ENCODE results near the gene IGFBPL1.
"Not testable (repeated sequence)": the region's sequence is repeated elsewhere in the genome, so short reads cannot be mapped to it uniquely, and the experiment has no call there.

The IGFBPL1 gene

DNA sequence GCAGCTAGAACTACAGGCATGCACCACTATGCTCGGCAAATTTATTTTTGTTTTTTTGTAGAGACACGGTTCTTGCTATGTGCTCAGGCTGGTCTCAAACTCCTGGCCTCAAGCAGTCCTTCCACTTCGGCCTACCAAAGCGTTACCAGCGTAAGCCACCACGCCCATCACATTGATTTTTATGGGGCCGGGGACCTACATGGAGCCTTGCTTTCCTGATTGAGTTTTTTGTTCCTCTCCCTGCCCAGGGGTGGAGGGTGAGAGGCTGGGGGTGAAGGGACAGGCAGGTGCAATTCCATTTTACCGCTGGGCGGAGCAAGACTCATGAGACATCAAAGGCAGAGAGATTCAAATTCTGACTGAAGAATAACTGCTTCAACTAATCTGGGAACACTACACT lies 29.8 kb downstream of the IGFBPL1 start:
- DNase-seq = no peak

DNA sequence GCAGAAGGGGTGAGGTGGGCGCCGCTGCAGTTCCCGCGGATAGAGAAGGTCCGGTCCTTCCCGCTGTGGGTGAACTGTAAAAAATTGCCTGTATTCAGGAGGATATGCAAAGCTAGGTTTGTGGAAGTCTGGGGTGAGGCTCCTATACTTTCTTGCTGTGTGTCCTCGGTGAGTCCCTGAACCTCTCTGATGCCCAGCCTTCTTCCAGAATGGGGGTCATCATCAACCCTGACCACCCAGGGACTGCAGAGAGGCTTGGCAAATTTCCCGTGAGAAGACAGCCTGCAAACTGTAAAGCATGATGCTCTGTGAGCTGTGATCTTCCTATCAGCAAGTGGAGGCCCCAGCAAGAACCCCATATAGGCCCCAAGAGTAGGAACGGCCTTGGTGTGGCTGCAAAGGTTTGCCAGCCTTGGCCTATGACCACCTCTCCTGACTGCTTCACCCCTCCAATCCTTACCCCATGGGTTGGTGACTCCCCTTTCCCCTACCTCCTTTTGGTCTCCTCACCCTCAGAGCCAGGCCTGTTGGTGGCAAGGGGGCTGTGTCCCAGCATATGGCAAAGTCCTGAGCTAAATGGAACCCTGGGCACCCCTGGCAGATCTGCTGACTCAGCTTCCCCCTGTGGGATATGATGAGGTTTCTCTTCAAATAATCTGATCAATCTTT lies 31.0 kb downstream of the IGFBPL1 start:
- DNase-seq = no peak

DNA sequence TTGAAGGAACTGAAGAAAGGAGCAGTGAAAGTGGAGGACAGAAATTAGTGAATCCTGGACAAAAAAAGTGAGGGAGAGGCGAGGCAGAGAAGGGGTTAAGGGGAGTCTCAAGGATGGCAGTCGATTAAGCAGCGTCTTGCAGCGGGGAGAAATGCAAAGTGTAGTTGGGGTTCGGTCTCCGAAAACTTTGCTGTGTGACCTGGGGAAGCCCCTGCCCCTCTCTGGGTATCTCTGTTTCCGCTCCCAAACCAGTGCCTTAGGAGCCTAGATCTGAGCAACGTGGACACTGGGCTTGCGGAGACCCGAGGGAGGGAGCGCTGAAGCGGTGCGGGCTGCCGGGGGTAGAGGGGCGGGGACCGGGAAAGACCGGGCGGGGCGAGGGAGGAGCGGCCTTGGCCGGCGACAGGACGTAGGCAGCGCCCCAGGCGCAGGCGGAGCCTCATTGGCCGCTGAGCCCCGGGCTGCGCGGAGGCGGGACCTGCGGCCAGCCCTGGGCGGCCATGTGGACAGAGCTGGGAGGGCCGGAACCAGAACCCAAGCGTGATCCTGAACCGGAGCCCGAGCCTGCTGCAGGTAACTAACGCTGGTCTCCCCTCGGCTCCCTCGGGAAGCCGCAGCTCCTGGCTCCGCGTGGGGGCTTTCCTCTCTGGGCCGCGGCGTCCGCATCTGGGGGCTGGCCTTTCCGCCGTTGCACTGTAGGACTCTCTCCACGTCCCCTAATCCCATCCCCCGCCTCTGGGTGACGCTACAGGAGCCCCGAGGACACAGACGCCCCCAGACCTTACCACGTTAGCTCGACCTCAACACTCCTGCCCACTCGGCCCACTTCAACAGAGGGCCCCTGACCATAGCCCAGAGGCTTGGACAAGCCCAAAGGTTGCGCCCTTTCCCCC lies 31.8 kb downstream of the IGFBPL1 start, which contains the start of gene ALDH1B1:
Gene ALDH1B1, plus strand, starts transcription at position 468 of the 893 bp plus-strand sequence. CDS start 3,047 bp downstream, outside the sequence.
- DNase-seq = peak; percentile 64

DNA sequence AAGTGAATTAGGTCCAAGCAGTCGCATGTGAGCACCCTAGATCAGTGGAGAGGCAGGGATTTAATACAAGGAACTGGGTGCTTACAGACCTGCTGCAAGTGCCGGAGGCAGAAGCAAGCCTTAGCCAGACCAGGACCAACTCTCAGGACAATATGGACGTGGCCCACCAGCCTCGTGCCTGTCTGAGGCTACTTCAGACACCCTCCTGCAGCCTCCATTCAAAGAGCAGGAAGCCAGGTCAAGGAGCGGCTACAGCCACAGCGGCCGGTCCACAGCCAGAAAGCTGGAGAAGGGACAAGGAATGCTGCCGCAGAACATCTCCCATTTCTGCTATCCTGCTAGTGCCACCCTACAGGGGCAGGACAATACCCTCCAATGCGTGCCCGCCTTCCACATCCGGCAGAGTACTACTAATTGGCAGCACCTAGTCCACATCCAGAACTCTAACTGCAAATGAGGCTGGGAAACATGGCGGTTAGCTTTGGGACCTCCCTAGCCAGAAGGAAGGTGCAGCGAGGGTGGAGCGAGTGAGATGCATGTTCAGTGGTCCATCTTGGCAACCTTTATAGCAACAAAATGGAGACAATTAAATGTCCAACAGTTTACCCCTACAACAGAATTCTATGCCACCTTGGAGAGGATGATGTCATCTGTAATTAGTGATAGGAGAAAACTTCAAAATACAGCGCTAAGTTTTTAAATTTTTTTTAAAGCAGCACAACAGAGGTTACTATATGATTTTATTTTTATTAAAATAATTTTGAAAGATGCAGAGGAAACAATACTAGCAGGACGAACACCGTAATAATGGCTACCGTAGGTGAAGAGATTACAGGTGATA lies 32.8 kb downstream of the IGFBPL1 start:
- no peak for DNase-seq

DNA sequence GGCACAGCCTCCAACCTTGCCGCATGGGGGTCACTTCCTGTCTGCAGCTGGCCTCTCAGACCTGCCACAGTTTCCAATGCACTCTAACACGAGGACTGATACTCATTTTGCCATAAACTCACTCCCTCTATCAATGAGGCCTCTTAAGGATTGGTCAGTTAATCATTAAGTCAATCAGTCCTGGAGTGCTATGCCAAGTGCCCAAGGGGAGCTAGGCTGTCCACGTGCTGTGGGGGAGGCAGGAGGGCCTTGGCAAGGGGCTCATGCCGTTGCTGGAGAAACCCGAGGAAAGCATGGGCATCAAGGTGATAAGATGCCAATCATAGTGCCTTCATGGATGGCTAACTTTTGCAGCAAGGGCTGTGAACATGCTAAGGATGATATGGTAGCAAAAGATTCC lies 33.4 kb downstream of the IGFBPL1 start:
- no peak for DNase-seq

DNA sequence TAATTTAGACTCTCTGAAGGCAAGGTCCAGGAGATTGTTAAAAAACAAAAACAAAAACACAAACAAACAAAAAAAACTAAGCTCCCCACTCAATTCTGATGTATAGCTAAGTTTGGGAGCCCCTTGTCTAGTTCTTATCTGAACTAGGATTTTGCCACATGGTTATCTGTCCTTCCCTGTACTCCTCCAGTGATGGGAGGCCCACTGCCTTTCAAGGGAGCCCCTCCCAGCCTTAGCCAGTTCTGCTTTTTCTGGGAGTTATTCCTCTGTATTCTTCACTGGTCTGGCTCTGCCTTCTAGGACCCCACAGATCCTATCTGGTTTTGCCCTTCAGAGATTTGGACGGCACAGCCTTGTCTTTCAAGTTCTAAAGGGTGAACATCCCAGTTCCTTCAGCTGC lies 33.8 kb downstream of the IGFBPL1 start:
- no peak for DNase-seq

DNA sequence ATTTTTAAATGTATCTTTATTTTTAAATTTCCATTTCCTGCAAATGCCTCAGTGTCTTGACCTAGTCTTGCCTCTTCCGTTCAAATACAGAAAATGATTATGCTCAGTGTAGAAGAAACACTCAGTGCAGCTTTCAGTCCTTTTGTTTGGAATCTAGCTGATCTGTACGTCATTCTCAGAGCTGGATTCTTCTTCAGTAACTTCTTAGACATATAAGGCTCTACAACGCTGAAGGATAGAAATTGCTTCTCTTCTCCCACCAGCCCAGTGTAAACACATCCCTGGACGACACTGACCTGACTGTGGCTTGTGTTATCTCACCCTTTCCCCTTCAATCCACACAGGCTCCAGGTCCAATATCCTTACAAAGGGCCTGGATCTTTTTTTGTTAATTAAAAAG lies 34.9 kb downstream of the IGFBPL1 start:
- no peak for DNase-seq

DNA sequence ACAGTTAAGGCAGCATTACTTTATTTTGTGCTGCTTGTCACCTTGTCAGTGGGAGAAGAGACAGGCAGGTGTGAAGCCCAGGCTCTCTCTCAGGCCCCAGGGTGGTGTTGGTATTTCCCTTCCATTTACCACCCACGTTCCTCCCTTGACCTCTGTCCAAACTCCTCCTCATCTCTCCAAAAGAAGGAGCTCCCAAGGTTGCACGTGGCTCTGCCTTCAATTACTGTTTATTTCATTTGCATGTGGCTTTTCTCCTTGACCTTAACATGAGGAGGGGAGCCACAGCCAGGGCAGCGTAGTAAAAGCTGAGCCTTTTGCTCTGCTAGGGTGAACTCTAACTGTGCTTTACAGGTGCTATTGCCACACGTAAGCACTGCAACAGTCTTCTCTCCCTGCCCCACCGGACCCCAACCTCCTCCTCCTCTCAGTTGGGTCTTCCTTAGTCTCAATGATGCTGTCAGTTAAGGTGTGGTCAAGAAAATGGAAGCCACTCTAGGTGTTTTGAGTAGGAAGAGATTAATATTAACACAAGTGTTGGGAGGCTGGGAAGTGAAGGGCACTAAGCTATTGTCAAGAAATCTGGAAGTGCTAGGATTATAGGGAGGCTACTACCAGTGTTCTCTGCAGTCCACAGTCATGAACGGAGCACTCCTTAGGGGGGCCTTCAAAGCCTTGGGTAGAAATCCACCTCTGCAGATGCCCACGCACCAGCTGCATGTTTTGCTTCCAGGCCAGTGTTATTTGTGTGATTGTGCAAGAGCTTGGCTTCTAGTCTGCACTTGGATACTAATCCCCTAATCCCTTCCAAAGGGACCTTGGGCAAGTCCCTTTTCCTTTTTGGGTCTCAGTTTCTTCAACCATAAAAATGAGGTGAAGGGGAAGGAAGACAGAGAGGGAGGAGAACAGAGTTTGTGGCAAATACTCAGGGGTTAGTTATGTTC lies 35.7 kb downstream of the IGFBPL1 start:
- no peak for DNase-seq

DNA sequence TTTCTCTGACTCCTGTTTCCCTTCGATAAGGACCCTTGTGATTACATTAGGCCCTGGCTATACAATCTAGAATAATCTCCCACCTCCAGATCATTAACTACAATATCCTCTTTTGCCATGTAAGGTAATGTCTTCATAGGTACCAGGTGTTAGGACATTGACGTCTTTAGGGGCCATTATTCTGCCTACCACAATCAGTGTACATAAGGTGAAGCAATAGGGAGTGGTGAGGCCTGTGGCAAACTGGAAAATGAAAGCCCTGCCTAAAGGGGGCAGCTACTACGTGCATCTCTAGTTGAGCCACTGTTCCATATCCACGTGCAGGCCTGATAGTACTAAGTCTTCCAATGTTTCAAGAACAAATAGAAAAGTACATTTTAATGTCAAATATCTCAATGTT lies 36.5 kb downstream of the IGFBPL1 start:
- no peak for DNase-seq

DNA sequence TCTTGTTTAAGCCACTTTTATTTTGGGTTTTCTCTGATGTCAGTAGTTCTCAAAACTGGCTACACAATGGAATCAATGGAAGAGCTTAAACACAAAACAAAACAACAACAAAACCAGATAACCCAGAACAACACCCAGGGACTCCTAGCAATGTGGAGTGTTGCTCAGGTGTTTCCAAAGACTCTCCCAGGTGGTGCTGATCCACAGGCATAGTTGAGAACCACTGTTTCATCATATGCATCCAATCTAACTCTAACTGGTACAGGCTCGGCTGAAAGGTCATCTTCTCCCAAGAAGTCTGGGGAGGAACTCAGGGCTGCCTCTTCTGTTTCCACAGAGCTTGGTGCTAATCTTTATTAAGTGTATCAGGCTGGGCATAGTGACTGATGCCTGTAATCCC lies 37.2 kb downstream of the IGFBPL1 start:
- DNase-seq = no peak

DNA sequence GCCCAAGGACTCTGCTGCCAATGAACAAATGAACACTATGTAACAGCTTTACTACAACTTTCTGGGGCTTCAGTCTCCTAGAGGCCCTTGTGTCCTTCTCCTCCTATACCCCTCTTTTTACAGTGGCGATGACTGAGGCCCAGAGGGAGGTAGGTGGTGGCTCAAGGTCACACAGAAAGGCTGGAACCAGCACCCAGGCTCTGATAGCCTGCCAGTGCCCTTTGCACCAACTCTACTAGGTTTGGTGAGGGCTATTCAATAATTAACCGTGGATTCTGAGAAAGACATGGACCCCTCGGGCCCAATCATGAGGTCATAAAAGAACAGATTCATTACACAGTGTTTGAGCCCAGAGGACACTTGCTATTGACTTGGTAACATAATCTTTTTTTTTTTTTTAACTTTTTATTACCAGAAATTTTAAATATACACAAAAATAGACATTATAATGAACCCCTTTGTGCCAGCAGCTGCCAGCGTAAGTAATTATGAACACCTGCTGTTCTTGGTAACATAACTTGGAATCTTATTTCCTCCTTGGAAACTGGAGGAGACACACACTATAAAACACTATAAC lies 37.8 kb downstream of the IGFBPL1 start:
- DNase-seq = no peak

DNA sequence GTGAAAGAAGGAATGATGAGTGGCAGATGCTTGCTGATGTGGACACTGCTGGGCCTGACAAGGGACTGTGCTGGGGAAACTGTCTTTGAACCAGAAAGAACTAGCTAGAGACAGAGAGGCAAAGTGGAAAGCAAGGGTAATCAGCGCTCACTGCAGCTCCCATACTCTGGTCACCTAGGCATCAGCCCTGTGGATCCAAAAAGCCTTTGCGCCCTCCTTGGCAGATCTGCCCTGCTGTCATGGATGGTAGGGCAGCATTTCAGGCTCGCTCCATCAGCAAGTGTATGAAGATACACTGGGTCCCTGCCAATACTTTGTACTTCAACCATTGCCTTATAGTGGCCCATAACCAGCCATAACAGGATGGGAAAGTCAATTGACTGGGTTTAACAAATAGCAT lies 38.4 kb downstream of the IGFBPL1 start:
- no peak for DNase-seq

DNA sequence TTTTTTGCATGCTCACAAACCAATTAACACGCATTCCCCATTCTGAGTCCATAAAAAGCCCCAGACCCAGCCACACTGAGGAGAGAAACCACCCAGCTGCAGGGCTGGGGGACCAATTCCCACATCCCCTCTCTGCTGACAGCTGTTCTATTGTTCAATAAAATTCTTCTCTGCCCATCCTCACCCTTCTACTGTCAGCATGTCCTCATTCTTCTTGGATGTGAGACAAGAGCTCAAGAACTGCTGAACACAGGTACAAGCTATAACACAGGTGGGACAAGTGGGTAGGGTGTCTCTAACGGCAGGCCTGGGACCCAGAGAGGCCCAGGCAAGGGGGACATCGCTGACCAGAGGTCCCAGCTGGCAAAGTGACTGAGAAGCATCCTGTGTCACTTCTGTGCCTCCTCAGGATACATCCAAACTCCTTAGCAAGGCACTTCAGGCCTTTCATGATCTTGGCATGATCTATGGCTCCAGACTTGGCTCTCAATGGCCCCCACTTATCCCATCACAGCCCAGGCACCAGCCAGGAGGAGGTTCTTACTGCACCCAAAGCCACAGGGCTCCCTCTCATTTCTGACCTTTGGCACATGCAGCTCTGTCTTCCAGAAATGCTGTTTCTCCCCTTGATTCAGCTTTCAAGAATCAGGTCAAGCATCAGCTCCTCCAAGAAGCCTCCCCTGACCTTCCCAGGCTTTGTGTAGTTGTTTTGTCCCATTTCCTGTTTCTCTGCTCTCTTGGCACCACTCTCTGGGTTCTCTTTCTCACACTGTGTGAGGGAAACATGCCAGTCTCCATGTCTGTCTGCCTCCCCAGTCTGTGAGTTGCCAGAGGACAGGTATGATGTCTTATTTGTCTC lies 39.0 kb downstream of the IGFBPL1 start:
- DNase-seq = no peak

DNA sequence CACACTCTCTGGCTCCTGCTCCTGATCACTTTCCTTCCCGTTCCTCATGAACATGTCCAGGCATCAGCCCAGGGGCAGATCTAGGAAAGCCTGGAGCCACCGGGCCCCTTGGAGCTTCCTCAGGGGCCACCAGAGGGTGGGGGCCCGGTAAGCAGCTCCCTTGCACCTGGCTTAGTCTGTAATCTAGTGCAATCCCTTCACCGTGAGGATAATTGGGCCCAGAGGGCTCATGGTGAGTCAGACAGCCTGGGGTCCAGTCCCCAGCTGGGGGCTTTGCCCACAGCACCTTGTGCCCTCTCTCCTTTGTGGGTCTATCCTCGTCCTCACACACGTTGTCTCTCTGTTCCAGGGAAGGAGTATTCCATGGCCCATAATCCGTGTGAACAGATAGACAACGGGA lies 42.1 kb downstream of the IGFBPL1 start:
- DNase-seq = no peak

DNA sequence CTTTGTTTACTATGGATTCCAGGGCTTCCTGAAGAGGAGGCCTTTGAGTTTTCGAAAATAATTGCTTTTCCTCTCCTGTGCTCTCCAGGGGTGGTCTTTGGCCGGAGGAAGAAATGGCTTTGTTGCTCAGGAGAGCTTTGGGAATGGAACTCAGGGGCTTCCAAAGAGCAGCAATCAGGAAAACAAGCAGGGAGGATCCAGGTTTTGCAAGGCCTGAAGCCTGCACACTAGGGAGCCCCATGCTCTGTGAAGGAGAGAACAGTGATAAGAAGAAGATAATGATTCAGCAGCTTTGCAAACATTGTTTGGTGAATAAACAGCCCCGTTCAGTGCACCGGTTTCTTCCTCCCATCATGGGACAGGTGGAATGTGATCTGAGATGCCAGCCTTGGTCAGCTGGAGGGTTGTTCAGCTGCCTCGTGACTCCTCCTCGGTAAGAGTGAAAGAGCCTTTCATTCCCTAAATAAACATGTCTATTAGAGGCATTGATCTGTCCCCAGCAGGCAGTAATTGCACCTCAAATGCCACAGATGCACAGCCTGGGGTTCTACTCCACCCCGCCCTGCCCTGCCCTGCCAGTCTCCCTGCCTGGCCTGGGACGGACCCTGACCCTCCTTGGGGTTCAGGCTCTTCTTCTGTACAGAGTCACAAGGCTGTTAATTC lies 43.3 kb downstream of the IGFBPL1 start:
- no peak for DNase-seq

DNA sequence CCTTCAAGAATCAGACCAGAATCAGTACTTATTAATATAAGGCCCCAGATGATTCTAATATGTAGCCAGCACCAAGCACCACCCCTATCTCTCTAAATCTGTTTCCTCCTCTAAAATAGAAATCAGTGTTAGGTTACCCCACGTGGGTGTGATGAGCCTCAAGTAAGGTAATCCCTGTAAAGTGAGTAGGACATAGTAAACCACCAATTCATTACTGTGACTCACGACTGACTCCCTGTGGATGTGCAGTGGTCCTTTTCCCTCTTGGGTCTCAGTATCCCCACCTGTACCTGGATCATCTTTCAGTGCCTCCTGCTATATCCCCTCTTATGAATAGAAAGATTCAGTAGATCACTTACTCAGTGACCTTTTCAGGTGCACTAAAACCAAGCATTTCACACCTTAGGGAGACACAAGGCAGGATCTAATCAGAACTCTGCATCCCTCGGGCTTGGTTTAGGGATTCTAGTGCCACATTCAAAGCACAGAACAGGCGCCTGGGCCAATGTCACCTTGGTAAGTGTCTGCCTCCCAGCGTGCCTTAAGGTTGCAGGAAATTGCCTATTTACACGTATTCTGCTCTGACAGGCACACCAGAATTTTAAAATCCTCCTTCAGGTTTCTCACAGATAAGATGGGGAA lies 43.9 kb downstream of the IGFBPL1 start:
- no peak for DNase-seq

DNA sequence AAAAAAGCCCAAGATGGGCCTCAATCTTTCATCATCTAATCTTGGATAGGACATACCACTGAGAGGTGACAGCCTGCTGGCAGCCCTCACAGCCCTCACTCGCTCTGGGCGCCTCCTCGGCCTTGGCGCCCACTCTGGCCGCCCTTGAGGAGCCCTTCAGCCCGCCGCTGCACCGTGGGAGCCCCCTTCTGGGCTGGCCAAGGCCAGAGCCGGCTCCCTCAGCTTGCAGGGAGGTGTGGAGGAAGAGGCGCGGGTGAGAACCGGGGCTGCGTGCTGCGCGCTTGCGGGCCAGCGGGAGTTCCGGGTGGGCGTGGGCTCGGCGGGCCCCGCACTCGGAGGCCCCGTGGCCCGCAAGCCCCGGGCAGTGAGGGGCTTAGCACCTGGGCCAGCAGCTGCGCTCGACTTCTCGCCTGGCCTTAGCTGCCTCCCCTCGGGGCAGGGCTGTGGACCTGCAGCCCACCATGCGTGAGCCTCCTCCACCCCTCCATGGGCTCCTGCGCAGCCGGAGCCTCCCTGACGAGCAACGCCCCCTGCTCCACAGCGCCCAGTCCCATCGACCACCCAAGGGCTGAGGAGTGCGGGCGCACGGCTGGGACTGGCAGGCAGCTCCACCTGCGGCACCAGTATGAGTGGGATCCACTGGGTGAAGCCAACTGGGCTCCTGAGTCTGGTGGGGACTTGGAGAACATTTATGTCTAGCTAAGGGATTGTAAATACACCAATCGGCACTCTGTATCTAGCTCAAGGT lies 46.7 kb downstream of the IGFBPL1 start:
- not testable (repeated sequence) for DNase-seq

DNA sequence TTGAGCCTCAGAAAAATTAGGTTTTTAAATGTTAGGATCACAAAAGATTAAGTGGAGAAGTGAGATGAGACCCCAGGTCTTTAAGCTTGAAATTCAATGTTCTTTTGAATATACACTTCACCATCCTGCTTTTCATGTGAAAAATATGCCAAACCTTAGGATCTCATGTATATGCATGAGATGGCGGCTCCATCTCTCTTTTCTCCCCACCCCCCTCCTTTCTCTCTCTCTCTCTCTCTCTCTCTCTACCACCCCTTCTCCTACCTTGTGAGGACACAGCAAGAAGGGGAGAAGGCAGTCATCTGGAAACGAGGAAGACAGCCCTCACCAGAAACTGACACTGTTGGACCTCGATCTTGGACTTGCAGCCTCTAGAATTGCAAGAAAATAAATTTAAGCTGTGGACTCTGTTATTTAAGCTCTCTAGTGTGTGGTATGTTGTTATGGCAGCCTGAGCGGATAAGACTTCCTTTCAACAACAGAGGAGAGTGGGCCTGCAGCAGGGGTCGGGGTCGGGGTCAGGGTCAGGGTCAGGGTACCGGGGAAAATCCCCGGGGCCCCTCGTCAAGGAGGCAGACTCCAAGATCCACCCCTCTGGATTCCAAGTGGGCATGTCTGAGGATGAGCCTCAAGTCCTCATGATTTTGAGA lies 48.1 kb downstream of the IGFBPL1 start:
- no peak for DNase-seq

Data from CD4-positive, alpha-beta T cell treated with Interleukin-12 subunit alpha and Interleukin-12 subunit beta, for 1 hour (primary cell).